CD1c-positive myeloid dendritic cell (primary cell): ENCODE measurements around the gene TMEM217.

Experiments
- DNase-seq: peaks from one replicate; pipeline ENCODE4 v3.0.0-alpha.2; 2016; ENCODE audit errors: extremely low spot score

TMEM217 gene

DNA sequence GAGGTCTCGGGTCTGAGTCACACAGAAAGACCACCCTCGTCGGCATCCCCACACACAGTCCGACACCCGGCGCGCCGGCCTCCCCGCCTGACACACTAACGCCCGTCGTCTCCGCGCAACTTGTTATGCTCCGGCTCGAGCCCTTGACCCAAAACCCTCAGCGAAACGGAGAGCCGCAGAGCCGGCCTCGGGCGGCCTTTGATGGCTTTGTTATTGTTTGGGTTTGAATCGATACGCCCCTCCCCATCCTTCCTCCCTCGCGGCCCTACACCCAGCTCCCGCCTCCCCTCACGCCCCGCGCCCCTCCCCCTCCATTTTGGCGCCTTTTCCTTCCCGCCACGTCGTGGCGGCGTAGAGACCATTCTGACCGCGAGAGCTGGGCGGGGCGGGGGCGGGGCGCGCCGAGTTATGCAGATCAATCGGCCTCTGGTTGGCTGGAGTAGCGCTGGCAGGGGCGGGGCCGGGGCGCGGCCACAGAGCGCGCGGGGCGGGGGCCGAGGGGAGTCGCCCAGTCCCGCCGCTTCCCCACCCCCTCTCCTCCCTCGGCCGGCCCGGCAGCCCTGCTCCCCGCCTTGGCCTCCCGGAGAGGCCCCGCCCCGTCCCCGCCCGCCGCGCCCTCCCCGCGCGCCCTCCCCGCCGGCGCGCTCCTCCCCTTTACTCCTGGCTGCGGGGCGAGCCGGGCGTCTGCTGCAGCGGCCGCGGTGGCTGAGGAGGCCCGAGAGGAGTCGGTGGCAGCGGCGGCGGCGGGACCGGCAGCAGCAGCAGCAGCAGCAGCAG is 88.3 kb downstream of the TMEM217 start, which contains the start of gene PIM1:
Gene PIM1 (plus strand): TSS at position 657 of the 777 bp plus-strand sequence. CDS start 424 bp downstream, outside the sequence.
- DNase-seq = peak; percentile 98

DNA sequence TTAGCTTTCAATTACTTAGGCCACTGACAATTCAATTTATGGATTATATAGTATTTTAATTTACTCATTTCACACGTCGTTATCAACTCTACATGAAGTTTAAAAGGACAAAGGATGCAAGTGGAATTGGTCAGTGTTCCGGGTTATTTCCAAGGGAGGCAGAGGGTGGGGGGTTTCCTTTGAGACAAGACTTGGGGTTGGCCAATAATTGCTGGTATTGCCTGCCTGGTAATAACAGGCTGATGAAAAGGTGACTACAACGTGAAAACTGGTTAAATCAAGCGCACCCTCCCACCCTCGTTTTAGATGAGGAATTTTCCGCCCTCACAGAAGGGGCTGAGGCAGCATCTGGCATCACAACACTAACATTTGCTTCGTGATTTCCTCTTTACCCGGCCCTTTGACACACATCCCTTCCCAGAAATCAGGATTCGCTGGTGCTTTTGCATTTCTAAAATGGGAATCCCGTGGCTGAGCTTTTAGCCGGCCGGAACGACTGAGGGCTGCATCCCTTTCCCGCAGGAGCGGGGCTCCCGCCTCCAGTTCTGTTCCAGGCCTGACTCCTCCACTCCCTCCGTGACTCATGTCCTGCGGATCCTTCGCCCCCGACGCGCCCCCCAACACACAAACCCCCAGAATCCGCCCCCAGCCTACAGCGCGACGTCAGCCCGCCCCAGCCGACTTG is 89.0 kb downstream of the TMEM217 start:
- DNase-seq = peak; percentile 79

DNA sequence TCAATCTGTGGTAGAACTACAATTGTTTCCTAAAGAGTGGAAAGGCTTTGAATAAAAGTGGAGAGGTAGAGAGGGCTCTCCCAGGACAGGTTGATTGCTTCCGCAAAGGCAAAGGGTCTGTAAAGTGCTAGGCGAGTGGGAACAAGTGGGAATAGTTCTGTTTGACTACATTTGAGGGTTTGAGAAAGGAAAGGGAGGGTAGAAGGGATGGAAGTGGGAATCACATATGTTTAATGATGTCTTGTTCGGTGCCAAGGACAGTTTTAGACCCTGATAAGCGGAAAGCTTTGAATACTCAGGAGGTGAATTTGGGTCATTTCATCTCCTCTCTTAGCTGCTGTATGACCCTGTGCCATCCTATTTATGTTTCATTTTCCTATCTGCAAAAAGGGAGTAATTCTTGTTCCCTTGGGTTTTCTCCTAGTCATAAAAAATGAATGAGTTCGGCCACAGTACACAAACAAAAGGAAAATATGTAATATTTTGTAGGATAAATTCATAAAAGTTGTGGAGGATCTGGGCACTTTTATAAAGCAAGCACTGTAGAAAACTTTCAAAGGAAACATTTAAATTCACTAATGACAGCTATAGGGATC is 89.7 kb downstream of the TMEM217 start:
- no peak for DNase-seq

DNA sequence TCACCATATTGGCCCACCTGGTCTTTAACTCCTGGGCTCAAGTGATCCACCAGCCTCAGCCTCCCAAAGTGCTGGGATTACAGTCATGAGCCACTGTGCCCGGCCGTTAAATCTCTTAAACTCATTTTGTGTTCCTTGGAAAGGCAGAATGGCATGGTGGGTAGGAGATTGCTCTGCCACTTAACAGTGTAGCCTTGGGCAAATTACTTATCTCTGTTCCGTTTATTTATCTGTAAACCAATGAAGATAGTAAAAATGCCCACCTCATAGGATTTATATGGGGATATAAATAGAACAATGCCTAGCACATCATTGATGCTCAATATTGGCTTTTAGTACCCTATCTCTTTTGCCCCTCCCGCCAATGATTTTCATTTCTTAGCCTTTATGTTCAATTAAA is 95.2 kb downstream of the TMEM217 start:
- DNase-seq = no peak
